T-helper 2 cell treated with Interferon-gamma antibody and Interleukin-4, amounts not matched to agents 100 ng/mL and 5 ng/mL, for 36 hours (primary cell): ENCODE data around the gene CC2D1A. TPM values are rescaled to one million over a fixed set of nuclear protein-coding genes. Genes with fewer than 3 reads are reported as not detected.
"Not testable (repeated sequence)": the region's sequence is repeated elsewhere in the genome, so short reads cannot be mapped to it uniquely, and the experiment has no call there.

Experiments
- intact Hi-C: fragments of 100-400 bp; cut with micrococcal nuclease; formaldehyde crosslinking; loops from one replicate; pipeline ENCODE4 v1.15.1; 2023
- total RNA-seq: library from RNA; stranded (reverse); gene quantifications from 2 replicates; pipeline ENCODE4 v1.2.3, GENCODE V29; 2022

Gene CC2D1A
- total RNA-seq, 1 donor from 2014 or later: 35.7 TPM

GRCh38 chr19:13959962-13960862, 54.2 kb downstream of the CC2D1A start:
- intact Hi-C loops: no loop called here

- intact Hi-C loops: no loop called here
Measured at GRCh38 chr19:13960863-13961784, 55.1 kb downstream of the CC2D1A start.

- intact Hi-C loops: no loop called here
Measured at GRCh38 chr19:13961826-13962698, 56.1 kb downstream of the CC2D1A start.

- intact Hi-C loops: no loop called here
Measured at GRCh38 chr19:13962699-13963602, 57.0 kb downstream of the CC2D1A start.

GRCh38 chr19:13963603-13964105, 57.7 kb downstream of the CC2D1A start:
- intact Hi-C loops: no loop called here

- intact Hi-C loops: no loop called here
Measured at GRCh38 chr19:13964776-13965175, 58.8 kb downstream of the CC2D1A start.

GRCh38 chr19:13965377-13965896, 59.4 kb downstream of the CC2D1A start:
- intact Hi-C loops: no loop called here

GRCh38 chr19:13965926-13966683, 60.1 kb downstream of the CC2D1A start:
- intact Hi-C loops: no loop called here

- intact Hi-C loops: no loop called here
Measured at GRCh38 chr19:13966684-13967128, 60.7 kb downstream of the CC2D1A start.

GRCh38 chr19:13967206-13967605, 61.2 kb downstream of the CC2D1A start:
- intact Hi-C loops: not testable (repeated sequence)

GRCh38 chr19:13968383-13968935, 62.5 kb downstream of the CC2D1A start:
- intact Hi-C loops: no loop called here

- intact Hi-C loops: no loop called here
Measured at GRCh38 chr19:13968999-13969398, 63.0 kb downstream of the CC2D1A start.

- intact Hi-C loops: no loop called here
Measured at GRCh38 chr19:13969897-13970296, 63.9 kb downstream of the CC2D1A start.

- intact Hi-C loops: not testable (repeated sequence)
Measured at GRCh38 chr19:13971868-13972267, 65.9 kb downstream of the CC2D1A start.

GRCh38 chr19:13972368-13973155, 66.6 kb downstream of the CC2D1A start:
- intact Hi-C loops: no loop called here

GRCh38 chr19:13973479-13973878, 67.5 kb downstream of the CC2D1A start:
- intact Hi-C loops: not testable (repeated sequence)

GRCh38 chr19:13974073-13974472, 68.1 kb downstream of the CC2D1A start:
- intact Hi-C loops: no loop called here

- intact Hi-C loops: no loop called here
Measured at GRCh38 chr19:13975870-13976269, 69.9 kb downstream of the CC2D1A start.
